MM.1S (cell line): Measurements from ENCODE around the gene GNB1.
A peak's percentile ranks its signal among the peaks of the same experiment; 100 is the strongest.

Experiments
- DNase-seq: peaks from one replicate; pipeline ENCODE4 v3.0.0-alpha.2; 2015
- H2AFZ ChIP-seq: fragments of 300-600 bp; sonication (generic); 2 replicates; pipeline ENCODE4 v1.6.0; 2016; ENCODE audit warnings: antibody characterized with exemption, low read length
- H3F3A ChIP-seq: fragments of 300-600 bp; sonication (generic); 2 replicates; pipeline ENCODE4 v1.6.1; 2016; ENCODE audit warnings: mild to moderate bottlenecking, antibody characterized with exemption, low read length, moderate library complexity, mixed read lengths; ENCODE audit not compliant: insufficient read depth
- H3K27ac ChIP-seq: fragments of 300-600 bp; sonication (generic); 2 replicates; pipeline ENCODE4 v1.5.1; 2016; ENCODE audit warnings: mild to moderate bottlenecking, low read length
- H3K27me3 ChIP-seq: fragments of 300-600 bp; sonication (generic); replicated peaks from 2 replicates; pipeline ENCODE4 v1.6.0; 2016; ENCODE audit warnings: low read length; ENCODE audit not compliant: insufficient read depth
- H3K36me3 ChIP-seq: fragments of 300-600 bp; sonication (generic); replicated peaks from 2 replicates; pipeline ENCODE4 v1.6.1; 2016; ENCODE audit warnings: mild to moderate bottlenecking, low read length, mixed read lengths; ENCODE audit not compliant: insufficient read depth
- H3K4me1 ChIP-seq: fragments of 300-600 bp; sonication (generic); 2 replicates; pipeline ENCODE4 v1.6.1; 2016; ENCODE audit warnings: low read length, mixed read lengths
- H3K4me2 ChIP-seq: fragments of 300-600 bp; sonication (generic); 2 replicates; pipeline ENCODE4 v1.6.0; 2016; ENCODE audit warnings: low read depth, low read length
- H3K4me3 ChIP-seq: fragments of 300-600 bp; sonication (generic); 2 replicates; pipeline ENCODE4 v1.5.1; 2016; ENCODE audit warnings: low read length, mixed read lengths
- H3K79me2 ChIP-seq: fragments of 300-600 bp; sonication (generic); 2 replicates; pipeline ENCODE4 v1.6.1; 2016; ENCODE audit warnings: mixed run types, low read length, mixed read lengths
- H3K9ac ChIP-seq: fragments of 300-600 bp; sonication (generic); 2 replicates; pipeline ENCODE4 v1.6.1; 2016; ENCODE audit warnings: low read length, mixed read lengths
- H3K9me2 ChIP-seq: fragments of 300-600 bp; sonication (generic); replicated peaks from 2 replicates; pipeline ENCODE4 v1.6.1; 2016; ENCODE audit warnings: mild to moderate bottlenecking, low read length, mixed read lengths; ENCODE audit not compliant: insufficient read depth
- H3K9me3 ChIP-seq: fragments of 300-600 bp; sonication (generic); replicated peaks from 2 replicates; pipeline ENCODE4 v1.6.1; 2016; ENCODE audit warnings: mild to moderate bottlenecking, low read length, mixed read lengths; ENCODE audit not compliant: insufficient read depth
- H4K20me1 ChIP-seq: fragments of 300-600 bp; sonication (generic); 2 replicates; pipeline ENCODE4 v1.6.1; 2016; ENCODE audit warnings: mild to moderate bottlenecking, low read length, moderate library complexity, mixed read lengths; ENCODE audit not compliant: insufficient read depth
- CTCF ChIP-seq: fragments of 300-600 bp; sonication (generic); IDR thresholded peaks from 2 replicates; pipeline ENCODE4 v1.5.1; 2016; ENCODE audit warnings: antibody characterized with exemption, low read length, mixed read lengths
- EZH2 ChIP-seq: fragments of 300-600 bp; sonication (generic); optimal IDR thresholded peaks from 2 replicates; pipeline ENCODE3; 2017; ENCODE audit warnings: low read depth, mild to moderate bottlenecking, antibody characterized with exemption, low read length, mixed read lengths
- EZH2phosphoT487 ChIP-seq: fragments of 300-600 bp; sonication (generic); IDR thresholded peaks from 2 replicates; pipeline ENCODE4 v1.6.1; 2018; ENCODE audit warnings: antibody characterized with exemption, low read length

GNB1 gene

GRCh38 chr1:1921901-1922701, 31.2 kb upstream of the GNB1 start:
- no peaks in the 10 kb centered on the region for H3K36me3 ChIP-seq
- no peak overlapping the region for H3K9ac ChIP-seq
- H3K4me2 ChIP-seq: no peak overlapping the region
- H3K9me3 ChIP-seq: no peaks in the 10 kb centered on the region
- H3K4me3 ChIP-seq: no peak overlapping the region
- H3K79me2 ChIP-seq: no peaks in the 10 kb centered on the region
- H4K20me1 ChIP-seq: no peaks in the 10 kb centered on the region
- peaks cover 10% of the 10 kb centered on the region for H3K4me1 ChIP-seq
- no peaks in the 10 kb centered on the region for H3F3A ChIP-seq
- H3K27ac ChIP-seq: no peak overlapping the region
- TF ChIP-seq CTCF (no peak), EZH2 (no peak), EZH2phosphoT487 (no peak)
- H3K27me3 ChIP-seq: peaks cover 54% of the 10 kb centered on the region
- H3K9me2 ChIP-seq: no peaks in the 10 kb centered on the region
- DNase-seq: peak; percentile 4
- no peak overlapping the region for H2AFZ ChIP-seq

- Histone ChIP-seq H3K9ac (no peak overlapping the region), H3F3A (no peaks in the 10 kb centered on the region), H3K9me2 (no peaks in the 10 kb centered on the region), H3K79me2 (no peaks in the 10 kb centered on the region), H2AFZ (no peak overlapping the region), H3K36me3 (no peaks in the 10 kb centered on the region), H3K4me1 (peaks cover 10% of the 10 kb centered on the region), H3K4me2 (no peak overlapping the region), H4K20me1 (no peaks in the 10 kb centered on the region), H3K27ac (no peak overlapping the region), H3K27me3 (peaks cover 47% of the 10 kb centered on the region), H3K4me3 (no peak overlapping the region), H3K9me3 (no peaks in the 10 kb centered on the region)
- no peak for DNase-seq
- no peak for TF ChIP-seq EZH2
- TF ChIP-seq CTCF: no peak
- no peak for TF ChIP-seq EZH2phosphoT487
Measured at GRCh38 chr1:1921459-1921862, 30.6 kb upstream of the GNB1 start.

GRCh38 chr1:1920608-1921458, 29.9 kb upstream of the GNB1 start:
- Histone ChIP-seq H3K27ac (no peak overlapping the region), H3K4me2 (no peak overlapping the region), H3K9me3 (no peaks in the 10 kb centered on the region), H4K20me1 (no peaks in the 10 kb centered on the region), H3K4me1 (peaks cover 10% of the 10 kb centered on the region), H3K9me2 (no peaks in the 10 kb centered on the region), H2AFZ (no peak overlapping the region), H3K79me2 (no peaks in the 10 kb centered on the region), H3K9ac (no peak overlapping the region), H3K27me3 (peaks cover 41% of the 10 kb centered on the region), H3K36me3 (no peaks in the 10 kb centered on the region), H3F3A (no peaks in the 10 kb centered on the region), H3K4me3 (no peak overlapping the region)
- peak; percentile 1 for DNase-seq
- TF ChIP-seq EZH2 (no peak), EZH2phosphoT487 (no peak), CTCF (no peak)
